GM12865 (cell line): ENCODE data around the gene ANAPC2.

Experiments used
- DNase-seq: peaks from one replicate; pipeline ENCODE4 v3.0.0; 2010; ENCODE audit warnings: low read depth
- H3K4me3 ChIP-seq: 2 replicates; pipeline ENCODE4 v1.5.1; 2011; ENCODE audit warnings: mild to moderate bottlenecking, low read depth, low read length, control low read depth
- CTCF ChIP-seq: IDR thresholded peaks from 2 replicates; pipeline ENCODE4 v1.5.1; 2011; ENCODE audit warnings: low read length, control low read depth, low read depth, inconsistent platforms; ENCODE audit not compliant: insufficient read depth; ENCODE audit errors: missing control alignments

The ANAPC2 gene

GRCh38 chr9:137188490-137189296, at the start of gene ANAPC2, which contains the start of gene SSNA1:
TSS of gene ANAPC2 (minus strand) at chr9:137188560. CDS start at chr9:137188532, 28 bp downstream.
TSS of gene SSNA1 (plus strand) at chr9:137188676. CDS start at chr9:137188727, 51 bp downstream.
- peak; percentile 49 for TF ChIP-seq CTCF

GRCh38 chr9:137236936-137237421, 48.6 kb upstream of the ANAPC2 start:
- TF ChIP-seq CTCF, result no peak
- no peak for DNase-seq
- H3K4me3 ChIP-seq, result no peak overlapping the region

More at GRCh38 chr9:137188490-137189296, at the start of gene ANAPC2, which contains the start of gene SSNA1:
- peak within 1 kb of the TSS; percentile 96 for H3K4me3 ChIP-seq
- peak; percentile 97 for DNase-seq

- peak; percentile 98 for TF ChIP-seq CTCF
- DNase-seq, result peak; percentile 91
- H3K4me3 ChIP-seq, result no peak overlapping the region
These were observed 48.0 kb upstream of the ANAPC2 start for GRCh38 chr9:137236238-137236935.

GRCh38 chr9:137235424-137236237, 47.3 kb upstream of the ANAPC2 start:
- no peak overlapping the region for H3K4me3 ChIP-seq
- TF ChIP-seq CTCF, result no peak
- no peak for DNase-seq

GRCh38 chr9:137234758-137235423, 46.5 kb upstream of the ANAPC2 start:
- H3K4me3 ChIP-seq, result no peak overlapping the region
- no peak for DNase-seq
- TF ChIP-seq CTCF, result no peak
